Activated CD8-positive, alpha-beta memory T cell treated with anti-CD3 and anti-CD28 coated beads, Interleukin-2, amount 50 U/mL, for 4 hours (primary cell): ENCODE results near the gene KIAA1549.
"Not testable (repeated sequence)": the region's sequence is repeated elsewhere in the genome, so short reads cannot be mapped to it uniquely, and the experiment has no call there.

Experiments used
- DNase-seq: peaks from one replicate; pipeline ENCODE4 v3.0.0-alpha.2; 2020

The KIAA1549 gene

DNA sequence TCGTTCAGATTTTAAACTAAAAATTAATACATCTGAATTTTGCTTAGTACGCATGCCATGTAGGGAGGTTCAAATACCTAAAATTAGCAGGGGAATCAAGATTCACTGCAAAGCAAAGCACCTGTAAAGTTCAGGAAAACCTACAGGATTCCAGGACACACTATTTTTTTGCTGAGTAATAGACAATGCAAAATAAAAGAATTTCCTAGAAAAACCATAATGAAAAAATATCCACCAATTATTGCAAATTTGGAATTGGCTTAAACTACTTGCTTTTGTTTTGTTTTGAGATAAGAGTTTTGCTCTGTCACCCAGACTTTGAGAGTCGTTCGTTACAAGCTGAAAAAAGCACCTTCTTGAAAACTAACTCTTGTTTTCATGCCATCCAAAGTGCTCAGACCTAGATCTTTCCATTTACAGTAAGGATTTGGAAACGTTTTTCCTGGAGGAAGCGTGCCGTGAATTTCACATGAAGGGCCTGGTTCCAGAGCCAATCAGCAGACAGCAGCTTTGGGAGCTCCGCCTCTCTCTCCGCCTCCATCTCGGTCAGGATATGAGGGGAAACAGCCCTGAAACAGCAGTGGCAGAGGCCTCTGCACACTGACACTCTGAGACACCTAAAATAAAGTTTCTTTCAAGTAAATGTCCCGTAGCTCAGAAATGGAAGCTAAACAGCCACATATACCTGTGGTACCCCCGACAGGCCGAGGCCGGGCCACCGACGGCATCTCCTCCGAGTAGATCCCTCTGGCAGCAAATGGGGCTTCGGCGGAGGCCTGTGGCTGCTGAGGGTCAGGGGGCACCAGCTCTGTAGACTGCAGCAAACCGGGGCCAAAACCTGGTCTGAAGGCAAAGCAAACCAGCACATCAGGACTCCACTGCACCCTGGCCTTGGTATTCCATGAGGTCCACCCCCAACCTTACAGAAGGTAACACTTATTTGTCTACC lies 137.3 kb downstream of the KIAA1549 start:
- DNase-seq, result no peak

DNA sequence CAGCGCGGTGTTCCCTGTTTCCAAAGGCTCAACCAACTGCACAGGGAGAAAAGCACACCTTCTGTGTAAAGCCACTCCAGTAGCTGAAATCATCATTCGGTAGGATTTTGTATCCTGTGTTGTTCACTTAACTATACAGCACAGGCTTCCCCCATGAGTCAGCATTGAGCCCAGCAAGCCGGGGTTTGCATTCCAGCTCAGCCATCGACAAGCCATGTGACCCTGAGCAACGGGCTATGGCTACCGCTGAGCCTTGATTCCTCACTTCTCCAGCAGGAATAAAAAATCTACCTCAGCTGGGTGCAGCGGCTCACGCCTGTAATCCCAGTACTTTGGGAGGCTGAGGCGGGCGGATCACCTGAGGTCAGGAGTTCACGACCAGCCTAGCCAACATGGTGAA lies 139.1 kb downstream of the KIAA1549 start:
- no peak for DNase-seq

DNA sequence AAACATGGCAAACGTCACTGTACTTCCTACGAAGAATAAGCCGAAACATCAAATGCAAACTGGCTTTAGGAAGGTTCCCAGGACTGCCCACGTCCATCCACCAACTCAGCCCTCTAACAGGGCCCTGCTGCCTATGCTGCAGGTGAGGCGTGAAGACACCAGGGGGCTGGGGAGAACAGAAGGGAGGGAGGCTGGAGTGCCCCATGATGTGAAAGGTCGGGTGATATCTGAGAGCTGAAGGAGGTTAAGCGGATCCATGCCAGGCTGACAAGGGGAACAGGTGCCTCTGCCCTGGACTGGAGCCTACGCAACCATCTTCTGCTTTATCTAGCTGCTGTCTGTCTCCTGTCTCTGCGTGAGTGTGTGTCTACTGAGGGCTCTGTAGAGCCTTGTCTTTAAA lies 143.0 kb downstream of the KIAA1549 start:
- DNase-seq, result no peak

DNA sequence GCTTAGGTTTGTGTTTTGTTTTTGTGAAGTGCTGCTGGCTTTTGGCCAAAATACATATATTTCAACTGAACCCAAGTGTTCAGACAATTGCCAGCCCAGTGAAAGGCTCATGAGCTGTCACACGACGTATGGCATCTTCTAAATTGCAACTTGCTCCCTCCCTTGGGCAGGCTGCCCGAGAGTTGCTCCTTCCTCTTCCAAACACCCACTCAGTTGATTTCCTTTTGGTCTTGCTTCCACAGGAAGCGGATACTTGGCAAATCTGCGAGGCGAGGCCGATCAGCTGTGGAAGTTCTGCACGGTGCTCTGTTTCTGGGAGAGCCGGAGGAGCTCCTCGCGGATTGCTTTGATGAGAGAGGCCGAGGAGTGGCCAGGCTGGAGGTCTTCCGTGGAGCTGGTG lies 143.6 kb downstream of the KIAA1549 start:
- no peak for DNase-seq

DNA sequence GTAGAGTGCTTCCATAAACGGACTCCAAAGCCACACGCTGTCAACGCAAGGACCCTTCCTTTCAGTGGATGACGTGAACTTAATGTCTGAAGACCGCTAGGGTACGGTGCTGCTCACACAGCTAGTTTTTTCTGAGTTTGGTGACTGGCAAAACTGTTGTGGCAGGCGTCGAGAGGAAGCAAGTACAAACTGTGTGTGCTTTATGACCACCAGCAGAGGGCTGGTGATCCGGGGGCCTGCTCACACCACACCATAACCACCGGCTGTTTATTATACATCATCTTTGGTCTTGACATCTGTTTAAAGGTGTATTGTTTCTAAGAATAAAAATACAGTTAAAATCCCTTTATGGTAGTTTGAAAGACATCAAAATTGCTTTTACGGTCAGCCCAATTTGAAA lies 146.1 kb downstream of the KIAA1549 start:
- no peak for DNase-seq

DNA sequence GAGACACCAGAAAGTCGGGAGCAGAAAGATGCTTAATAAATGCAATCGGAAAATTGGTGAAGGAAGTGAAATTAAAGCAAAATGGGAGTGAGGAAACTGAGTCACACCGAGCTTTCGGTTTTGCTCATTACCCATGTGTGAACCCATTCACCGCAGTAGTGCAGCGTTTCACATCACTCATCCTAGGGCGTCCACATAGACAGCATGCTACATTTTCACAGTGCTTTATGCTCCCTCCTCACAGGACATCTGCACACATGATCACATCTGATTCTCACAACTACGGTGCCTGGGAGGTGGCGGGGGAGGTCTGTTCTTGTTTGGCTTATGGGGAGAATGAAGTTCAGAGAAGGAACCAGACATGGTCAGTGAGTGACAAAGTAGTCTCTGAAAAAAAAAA lies 146.6 kb downstream of the KIAA1549 start:
- DNase-seq, result no peak

DNA sequence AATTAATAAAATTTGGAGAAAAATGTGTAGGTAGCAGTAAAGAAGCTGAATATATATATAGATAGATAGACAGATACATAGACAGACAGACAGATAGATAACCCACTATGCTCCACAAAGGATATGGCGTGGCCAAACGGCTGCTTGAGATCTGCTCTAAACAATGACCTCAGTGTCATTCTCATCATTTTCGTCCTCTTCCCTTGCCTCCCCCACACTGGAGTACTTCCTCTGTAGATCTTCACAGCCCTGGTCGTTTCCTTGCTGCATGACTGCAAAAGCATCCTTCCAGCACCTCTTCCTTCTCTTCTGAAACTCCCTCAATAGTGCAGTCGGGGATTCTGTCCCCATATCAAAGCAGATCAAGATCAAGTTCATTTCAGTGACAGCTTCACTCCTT lies 147.6 kb downstream of the KIAA1549 start:
- DNase-seq, result no peak

DNA sequence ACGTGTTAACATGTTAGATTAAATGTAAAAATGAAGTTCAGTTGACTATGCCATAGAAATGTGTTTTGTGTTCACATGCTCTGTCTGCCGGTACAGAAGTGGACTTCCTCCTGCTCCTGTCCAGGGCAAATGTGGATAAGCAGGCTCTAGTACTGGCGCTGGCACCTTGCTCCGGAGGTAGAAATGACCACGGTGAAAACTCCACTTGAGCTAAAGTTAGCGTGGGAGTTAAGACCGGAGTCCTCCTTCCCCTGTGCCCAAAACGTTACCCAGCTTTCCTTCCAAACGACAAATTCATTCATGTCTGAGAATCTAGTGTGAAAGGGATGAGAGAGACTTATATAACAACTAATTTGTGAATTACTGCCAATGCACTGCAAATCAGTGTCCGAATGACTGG lies 148.2 kb downstream of the KIAA1549 start:
- DNase-seq, result no peak

DNA sequence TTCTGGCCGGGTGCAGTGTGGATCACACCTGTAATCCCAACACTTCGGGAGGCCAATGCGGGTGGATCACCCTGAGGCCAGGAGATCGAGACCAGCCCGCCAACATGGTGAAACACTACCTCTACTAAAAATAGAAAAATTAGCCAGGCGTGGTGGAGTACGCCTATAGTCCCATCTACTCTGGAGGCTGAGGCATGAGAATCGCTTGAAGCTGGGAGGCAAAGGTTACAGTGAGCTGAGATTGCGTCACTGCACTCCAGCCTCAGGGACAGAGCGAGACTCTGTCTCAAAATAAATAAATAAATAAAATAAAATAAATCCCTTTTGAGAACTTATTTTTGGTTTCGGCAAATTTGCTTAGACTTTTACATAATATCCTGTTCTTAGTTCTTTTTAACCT lies 151.9 kb downstream of the KIAA1549 start:
- no peak for DNase-seq

DNA sequence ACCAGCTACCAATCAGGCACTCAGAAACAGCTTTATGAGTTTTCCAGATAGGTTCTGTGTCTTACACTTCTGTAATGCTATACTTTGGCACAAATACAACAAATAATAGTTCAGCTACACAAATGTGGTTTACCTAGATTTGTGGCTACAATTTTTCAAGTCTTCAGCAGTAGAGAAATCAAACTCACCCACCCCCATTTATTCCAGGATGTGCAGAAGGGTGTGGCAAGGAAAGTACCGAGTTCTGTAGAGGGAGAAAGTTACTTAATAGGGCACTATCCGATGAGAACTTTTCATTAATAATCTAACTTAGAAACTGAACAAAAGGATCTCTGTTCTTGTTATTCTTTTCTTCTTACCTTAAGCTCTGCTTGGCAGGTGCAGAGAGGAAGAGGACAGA lies 152.9 kb downstream of the KIAA1549 start:
- no peak for DNase-seq

DNA sequence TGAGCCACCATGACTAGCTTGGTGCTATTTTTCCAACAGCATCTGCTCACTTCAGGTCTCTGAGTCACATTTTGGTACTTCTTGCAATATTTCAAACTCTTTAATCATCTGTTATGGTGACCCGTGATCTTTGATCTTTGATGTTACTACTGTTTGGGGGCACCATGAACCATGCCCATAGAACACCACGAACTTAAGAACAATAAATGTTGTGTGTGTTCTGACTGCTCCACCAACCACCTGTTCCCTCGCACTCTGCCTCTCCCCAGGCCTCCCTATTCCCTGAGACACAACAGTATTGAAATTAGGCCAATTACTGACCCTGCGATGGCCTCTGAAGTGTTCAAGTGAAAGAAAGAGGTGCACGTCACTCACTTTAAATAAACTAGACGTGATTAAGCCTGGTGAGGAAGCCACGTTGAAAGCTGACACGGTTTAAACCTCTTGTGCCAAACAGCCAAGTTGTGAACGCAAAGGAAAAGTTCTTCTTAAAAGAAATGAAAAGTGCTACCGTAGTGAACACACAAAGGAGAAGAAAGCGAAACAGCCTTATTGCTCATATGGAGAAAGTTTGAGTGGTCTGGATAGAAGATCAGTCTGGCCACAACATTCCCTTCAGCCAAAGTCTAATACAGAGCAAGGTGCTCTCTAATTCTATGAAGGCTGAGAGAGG lies 156.0 kb downstream of the KIAA1549 start:
- no peak for DNase-seq

DNA sequence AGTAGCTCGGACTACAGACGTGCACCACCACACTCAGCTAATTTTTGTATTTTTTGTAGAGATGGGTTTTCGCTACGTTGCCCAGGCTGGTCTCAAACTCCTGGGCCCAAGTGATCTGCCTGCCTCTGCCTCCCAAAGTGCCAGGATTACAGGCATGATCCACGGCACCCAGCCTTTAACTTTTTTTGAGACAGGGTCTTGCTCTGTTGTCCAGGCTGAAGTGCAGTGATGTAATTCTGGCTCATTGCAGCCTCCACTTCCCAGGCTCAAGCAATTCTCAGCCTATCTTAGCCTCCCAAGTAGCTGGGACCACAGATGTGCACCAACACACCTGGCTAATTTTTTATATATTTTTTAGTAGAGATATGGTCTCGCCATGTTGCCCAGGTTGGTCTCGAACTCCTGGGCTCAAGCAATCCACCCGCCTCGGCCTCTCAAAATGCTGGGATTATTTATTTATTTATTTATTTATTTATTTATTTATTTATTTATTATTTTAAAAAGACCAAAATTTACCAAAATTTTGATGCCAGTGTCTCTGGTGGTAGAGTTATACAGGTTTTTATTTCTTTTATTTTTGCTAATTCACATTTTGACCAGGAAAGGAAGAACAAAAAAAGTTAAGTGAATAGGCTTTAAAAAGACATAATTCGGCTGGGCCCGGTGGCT lies 158.2 kb downstream of the KIAA1549 start:
- no peak for DNase-seq

DNA sequence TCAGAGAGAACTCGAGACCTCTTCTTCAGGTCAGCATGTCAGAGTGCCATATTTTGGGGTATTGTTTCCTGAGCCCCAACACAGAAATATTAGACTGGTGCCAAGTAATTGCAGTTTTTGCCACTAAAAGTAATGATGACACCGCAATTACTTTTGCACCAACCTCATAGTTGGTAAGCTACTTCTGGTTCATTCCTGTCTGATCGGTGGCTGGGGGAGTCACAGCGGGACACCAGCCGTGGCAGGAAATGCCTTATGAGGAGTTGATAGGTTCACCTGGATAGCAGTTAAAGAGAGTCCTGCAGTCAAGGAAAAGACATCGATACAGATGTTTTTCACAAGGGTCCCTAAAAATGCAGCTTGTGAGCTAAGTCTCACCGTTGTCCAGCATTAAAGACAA lies 159.3 kb downstream of the KIAA1549 start:
- DNase-seq, result no peak

DNA sequence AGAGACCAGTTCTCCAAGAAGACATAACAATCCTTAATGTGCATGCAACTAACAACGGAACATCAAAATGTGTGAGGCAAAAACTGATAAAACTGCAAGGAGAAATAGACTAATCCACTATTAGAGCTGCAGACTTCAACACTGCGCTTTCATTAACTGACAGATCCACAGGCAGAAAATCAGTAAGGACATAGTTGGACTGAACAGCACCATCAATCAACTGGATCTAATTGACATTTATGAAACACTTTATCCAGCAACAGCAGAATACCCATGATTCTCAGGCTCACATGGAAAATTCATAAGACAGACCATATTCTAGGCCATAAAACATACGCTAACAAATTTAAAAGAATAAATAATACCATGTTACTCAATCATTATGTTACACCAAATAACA lies 161.6 kb downstream of the KIAA1549 start:
- no peak for DNase-seq

DNA sequence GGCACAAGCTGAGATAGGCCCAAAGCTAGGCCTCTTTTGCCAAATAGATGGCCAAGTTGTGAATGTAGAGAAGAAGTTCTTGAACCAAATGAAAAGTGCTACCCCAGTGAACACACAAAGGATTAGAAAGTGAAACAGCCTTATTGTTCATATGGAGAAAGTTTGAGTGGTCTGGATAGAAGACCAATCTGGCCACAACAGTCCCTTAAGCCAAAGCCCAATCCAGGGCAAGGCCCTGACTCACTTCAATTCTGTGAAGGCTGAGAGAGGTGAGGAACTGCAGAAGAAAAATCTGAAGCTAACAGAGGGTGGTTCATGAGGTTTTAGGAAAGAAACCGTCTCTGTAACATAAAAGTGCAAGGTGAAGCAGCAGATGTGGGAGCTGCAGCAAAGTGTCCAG lies 164.5 kb downstream of the KIAA1549 start:
- DNase-seq, result no peak

DNA sequence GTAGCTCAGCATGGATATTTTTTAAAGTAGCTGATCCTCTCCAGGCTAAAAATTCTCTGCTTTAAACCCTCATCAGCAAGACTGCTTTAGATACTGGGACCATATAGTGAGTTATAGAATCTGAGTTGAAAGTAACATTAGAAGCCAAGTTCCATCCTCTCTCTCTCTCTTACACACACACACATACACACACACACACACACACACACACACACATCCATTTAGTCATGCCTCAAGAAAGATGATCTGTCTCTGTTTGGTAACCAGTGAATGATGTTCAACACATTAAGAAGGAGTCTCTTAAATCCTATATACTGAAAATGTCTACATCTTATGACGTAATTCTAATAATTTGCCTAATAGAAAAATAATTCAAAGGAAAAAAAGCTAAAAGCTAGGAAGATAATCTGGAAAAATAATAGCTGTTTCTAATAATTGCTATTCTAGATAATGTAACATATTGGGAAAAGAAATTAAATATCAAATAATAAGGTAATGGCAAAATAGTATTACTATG lies 166.3 kb downstream of the KIAA1549 start:
- DNase-seq, result no peak

DNA sequence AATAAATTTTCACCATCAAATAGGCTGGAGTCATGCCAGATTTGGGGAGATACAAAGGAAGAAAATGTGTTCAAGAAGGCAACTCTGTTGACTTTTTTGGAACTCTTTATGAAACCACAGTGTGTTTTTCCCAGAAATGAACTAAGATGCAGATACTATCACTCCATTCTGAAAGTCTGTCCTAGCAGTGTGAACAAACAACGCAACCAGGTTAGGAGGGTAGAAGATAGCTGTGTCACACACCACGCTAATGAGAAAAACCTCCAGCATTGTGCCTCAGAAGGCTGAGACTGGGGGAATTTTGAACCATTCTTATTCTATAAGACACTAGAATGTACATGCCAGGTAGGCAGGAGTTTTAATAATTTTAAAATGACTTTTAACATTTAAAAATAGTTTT lies 167.2 kb downstream of the KIAA1549 start:
- no peak for DNase-seq

DNA sequence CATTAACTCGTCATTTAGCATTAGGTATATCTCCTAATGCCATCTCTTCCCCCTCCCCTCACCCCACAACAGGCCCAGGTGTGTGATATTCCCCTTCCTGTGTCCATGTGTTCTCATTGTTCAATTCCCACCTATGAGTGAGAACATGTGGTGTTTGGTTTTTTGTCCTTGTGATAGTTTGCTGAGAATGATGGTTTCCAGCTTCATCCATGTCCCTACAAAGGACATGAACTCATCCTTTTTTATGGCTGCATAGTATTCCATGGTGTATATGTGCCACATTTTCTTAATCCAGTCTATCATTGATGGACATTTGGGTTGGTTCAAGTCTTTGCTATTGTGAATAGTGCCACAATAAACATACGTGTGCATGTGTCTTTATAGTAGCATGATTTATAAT lies 169.9 kb downstream of the KIAA1549 start:
- DNase-seq, result not testable (repeated sequence)

DNA sequence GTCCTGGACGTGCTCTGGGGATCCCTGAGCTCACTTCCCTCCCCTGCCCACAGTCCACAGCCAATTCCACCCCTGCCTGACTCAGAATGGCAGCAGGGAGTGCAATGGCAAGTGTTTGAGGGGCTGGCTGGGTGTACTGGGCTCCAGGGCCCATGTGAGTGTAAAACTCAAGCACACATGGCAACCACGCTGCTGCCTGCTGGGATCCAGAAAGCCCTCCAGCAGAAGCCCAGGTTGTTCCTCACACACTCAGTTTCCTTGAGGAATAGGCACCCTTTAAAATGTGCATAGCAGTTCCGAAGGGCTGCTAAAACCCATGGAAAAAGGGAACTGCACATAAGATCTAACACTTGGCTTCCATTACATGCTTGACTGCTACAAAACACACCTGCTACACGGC lies 171.8 kb downstream of the KIAA1549 start:
- no peak for DNase-seq

DNA sequence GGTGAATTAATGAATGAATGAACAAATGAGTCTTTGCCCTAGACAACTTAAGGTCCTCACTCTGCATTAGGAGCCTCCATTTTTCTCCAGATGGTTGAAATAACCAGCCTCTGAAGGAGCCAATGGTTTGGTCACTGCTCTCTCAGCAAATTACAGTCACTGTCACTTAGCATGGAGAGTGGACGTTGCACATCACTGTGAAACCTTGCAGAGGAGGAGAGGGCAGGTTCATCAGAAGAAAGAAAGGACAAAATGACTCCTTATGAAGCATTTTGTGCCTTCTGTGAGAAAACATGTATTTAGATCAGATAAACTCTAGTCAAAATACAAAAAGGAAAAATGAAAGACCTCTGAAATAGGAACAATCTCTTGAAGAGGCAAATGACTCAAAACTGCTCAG lies 176.6 kb downstream of the KIAA1549 start:
- DNase-seq, result no peak

DNA sequence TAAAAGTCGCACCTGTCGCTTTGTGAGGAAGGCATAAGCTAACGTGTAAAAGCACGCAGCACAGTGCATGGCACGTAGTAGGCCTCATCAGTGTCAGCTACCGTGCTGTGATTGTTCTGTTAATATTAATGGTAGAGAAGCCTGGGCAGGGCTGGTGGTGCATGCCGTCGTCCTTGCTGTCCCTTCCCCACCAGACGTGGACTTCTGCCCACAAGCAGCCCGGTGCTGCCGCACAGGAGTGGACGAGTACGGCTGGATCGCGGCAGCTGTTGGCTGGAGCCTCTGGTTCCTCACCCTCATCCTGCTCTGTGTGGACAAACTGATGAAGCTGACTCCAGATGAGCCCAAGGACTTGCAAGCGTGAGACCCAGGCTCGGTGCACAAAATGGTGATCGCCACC lies 178.5 kb downstream of the KIAA1549 start:
- no peak for DNase-seq

DNA sequence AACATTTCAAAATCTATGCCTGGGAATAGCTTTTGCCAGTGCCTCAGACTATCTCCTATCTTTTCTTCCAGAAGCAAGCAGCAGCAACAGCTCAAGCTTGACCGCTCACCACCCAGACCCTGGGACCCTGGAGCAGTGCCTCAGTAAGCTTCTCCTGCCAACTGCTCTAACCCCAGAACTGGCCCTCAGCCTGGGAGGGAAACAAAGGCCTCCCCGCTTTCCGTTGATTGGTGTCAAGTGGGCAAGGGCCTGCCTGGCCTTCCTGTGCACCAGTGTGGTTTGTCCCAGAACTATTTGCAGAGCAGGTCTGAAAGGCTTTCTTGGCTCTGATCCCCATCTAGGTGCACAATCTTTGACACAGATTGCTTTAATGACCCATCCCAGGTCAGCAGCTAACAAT lies 179.9 kb downstream of the KIAA1549 start:
- no peak for DNase-seq

DNA sequence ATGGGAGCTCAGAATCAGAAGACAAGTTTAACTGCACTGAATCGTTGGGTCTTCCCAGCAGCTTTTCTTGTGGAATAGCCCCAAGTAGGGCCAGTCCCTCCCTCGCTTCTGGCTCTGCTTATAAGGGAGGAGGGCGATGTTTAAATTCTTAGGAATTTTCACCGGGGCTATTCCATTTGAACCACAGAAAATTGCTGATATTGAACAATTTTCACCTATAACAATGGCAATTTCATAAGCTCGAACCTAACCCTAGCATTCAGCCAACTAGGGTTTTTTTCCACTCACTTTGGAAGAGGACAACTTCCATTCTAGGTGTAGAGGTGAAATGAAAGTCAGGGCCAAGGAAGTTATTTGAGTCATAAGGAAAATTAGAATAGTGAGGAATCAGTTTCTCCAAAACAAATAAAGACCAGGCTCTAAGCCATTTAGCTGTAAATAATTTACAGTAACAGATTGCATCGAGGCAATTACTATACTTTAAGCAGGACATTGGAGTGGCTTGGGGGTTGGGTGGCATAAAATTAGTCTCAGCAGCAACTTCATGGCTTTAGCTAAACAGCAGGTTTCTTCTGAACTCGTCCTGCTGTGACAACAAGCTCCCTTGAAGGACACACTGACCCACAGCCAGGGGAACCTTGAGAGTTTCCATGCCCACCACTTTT lies 181.7 kb downstream of the KIAA1549 start:
- DNase-seq, result no peak
